NCI-H1092 treated with DMSO at 0.1 percent for 48 hours (cell line): ENCODE measurements around the gene KCNQ1OT1.

ENCODE experiments used
- DNase-seq: peaks from one replicate; lab custom pipeline; 2025; lab: John Stamatoyannopoulos, UW

The KCNQ1OT1 gene

DNA sequence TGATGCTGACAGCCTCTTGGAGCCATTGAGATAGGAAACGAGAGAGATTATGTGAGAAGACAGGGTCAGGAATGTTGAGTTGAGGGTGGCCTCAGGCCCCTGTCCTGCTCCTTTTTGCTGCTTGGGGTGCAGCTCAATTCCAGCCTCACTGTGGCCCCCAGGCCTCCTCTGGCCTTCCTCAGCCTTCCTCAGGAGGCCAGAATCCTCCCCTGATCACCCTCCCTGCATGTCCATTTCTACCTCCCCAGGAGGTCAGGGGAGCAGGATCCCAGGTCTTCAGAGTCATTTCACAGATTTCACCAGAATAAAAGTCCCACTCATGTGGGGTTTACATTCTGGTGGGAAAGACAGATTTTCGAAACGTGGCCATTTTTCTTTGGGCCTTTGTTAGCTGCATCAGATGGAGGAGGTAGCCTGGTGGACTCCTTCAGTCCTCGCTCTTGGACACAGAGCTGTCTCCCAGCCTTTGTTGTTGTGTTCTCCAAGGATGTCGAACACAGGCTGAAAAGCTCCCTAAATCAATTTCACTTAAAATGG is 2.2 kb upstream of the KCNQ1OT1 start:
- DNase-seq: no peak

DNA sequence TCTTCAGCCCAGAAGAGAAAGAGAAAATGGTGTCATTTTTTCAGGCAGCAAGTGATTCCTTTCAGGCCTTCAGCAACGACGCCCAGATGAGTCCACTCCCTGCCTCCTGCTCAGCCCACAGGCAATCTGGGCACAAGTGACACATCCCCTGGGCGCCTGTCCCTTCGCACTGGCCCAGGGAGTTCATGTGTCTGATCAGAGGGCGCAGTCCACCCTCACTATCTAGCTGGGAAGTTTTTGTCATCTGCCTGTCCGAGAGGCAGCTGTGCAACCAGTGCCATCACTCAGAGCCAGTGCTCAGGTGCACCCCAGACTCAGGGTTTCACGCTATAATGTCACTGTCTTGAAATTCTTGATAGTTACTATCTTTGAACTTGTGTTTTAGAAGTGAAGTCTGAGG is 1.4 kb upstream of the KCNQ1OT1 start:
- DNase-seq: no peak

DNA sequence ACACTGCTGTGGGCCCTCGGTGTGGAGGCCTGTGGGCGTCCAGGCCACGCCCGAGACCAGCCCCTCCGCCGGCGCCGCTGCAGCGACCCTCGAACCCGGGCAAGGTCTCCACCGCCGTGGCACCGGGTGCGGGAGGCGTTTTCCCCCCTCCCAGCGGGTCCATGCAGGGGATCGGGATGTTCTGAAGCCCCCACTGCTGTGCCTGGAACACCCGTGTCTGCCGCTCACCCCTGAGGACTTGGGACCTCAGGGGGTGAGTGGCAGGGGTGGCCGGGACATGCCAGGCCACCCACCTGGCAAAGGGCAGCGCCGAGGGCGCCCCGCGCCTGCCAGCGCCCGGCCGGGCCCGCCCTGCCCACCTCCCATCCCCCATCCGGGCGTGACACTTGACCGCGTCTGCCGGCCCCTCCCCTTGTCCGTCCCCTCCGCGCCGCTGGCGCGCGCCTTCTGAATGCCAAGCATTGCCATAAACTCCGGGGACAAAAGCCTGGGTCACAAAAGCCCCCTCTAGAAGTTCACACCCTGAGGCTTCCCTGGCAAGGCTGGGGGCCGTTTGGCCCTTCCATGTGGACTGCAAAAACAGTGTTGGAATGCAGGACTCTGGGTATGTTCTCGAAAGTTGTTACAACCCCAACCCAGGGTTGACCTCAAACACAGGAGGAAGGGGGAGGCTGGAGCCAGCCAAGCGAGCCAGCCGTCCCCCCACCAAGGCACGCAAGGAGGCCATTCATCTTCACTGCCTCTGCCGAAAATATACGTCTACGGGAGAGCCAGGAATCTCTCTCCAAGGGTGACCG is 819 bp upstream of the KCNQ1OT1 start:
- DNase-seq: peak; percentile 11

DNA sequence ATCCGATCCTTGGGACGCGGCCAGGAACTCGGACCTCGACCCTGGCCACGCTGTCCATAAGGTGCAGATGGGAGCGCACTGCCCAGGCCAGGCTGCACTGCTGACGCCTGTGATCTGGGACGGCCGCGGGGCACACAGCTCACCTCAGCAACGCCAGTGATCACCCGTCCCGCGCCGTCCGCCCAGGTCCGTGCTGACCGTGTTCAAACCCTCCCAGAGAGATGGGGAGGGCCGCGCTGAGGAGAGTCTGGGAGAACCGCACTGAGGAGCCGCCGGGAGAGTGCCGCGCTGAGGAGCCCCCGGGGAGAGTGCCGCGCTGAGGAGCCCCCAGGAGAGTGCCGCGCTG is 636 bp downstream of the KCNQ1OT1 start:
- no peak for DNase-seq

DNA sequence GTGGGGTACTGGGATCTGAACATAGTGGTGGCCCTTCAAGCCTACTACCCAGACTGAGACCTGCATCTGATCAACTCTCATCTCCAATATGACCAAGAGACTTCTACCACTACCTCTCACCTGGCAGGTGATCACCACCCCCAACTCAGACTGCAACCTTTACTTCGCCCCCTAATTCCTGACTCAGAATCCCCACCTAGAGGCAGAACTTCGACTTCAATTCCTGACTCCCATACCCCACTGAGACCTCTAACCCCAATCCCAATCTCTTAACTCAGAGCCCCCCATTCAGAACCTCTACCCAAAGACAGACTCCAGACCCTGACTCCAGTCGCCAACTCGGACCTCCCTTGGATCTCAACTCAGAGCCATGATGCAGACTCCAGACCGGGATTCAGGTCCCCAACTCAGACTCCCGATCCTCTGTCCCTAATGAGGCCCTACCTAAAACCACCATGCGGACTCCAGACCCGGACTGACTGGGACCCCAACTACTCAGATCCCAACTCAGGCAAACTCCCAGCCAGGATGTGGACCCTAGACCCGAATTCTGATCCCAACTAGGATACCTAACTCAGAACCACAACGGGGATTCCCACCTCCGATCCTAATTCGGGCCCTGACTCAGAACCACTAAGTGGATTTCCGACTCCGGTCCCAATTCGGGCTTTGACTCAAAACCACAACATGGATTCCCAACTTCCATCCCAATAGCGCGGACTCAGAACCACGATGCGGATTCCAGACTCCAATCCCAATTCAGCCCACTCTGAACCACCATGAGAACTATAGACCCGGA is 1.2 kb downstream of the KCNQ1OT1 start:
- DNase-seq: no peak

DNA sequence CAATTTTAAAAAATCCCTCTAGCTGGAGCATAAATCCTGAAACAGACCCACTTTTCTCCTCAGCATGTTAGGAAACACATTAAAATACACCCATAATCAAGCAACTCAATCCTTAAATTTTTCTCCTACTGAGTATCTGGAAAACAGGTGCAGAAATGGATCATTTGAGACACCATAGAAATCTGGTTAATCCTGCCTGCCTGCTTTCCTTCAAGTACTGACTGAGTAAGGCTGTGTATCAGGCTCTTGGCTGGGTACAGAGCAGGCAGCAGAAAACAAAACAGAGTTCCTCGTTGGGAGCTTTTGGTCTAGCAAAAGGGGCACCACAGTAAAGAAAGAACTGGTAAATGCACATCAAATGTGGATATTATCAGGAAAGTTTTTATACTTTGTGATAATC is 1.9 kb downstream of the KCNQ1OT1 start:
- DNase-seq: no peak

DNA sequence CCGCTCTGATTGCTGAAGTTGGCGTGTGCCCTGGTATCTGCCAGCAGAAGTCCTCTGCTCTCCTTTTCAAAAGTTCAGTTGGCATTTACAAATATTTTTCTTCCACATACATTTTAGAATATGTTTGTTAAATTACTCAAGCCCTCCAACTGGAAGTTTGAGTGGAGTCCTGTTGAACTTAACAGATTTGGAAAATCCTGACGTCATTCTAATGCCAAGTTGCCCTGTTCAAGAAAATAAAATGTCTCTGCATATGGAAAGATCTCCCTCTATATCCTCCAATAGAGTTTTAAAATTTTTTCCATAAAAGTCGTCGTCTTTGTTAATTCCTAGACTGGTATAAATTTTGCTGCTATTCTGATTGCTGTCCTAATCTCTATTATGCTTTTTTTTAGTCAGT is 3.3 kb downstream of the KCNQ1OT1 start:
- DNase-seq: no peak

DNA sequence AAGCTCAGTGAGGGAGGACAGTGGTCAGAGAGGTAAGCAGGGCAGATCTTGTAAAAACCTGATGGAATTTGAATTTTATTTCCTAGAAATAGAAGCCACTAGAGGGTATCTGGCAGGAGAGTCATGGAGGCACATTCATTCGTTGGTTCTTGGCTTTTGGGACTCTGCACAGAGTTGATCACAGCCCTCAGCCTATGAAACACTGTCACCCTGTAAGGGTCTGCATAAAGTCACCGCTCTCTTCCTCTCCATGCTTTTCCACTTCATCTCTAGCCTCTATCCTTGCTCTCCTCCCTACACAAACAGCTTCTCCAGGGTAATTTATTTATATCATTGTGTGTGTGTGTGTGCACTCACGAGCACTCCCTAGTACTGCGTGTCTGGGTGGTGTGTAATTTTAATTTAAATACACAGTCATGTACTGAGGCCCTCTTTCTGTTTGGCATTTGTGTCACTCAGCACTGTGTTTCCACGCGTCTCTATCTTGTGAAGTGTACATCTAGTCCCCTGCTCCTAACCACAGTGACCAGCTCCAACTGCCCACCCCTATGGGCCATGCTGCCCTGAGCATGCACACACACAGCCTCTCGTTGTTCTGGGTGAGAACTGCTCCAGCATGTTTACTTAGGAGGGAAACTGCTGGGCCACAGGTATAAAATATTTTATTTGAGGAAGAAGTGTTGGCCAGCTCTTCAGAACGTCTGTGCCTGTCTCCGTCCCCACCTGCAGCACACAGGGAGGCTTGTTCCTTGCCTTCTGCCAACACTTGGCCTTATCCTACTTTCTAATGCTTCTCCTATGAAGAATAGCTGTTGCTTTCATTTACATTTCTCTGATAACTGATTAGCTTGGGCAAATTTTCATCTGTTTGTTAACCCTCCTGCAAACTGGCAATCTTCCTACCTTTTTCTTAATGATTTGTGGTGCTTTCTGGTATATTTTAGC is 4.5 kb downstream of the KCNQ1OT1 start:
- no peak for DNase-seq

DNA sequence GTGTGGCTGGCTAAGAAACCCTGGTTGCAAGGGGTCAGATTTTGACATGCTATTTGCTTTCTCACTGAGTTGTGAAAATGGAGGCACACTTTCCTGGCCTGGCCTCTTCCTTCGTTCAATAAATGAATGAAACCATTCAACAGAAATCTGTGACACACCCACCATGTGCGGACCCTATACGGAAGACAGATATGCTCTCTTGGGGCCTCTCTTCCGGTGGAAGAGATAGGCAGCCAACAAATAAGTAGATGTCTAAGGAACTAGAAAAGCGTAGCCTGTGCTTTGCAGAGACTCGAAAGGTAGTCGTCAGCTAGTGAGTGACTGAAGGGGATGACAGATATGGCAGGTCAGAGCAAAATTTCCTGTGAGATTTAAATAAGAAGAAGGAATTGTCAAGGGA is 5.3 kb downstream of the KCNQ1OT1 start:
- DNase-seq: no peak

DNA sequence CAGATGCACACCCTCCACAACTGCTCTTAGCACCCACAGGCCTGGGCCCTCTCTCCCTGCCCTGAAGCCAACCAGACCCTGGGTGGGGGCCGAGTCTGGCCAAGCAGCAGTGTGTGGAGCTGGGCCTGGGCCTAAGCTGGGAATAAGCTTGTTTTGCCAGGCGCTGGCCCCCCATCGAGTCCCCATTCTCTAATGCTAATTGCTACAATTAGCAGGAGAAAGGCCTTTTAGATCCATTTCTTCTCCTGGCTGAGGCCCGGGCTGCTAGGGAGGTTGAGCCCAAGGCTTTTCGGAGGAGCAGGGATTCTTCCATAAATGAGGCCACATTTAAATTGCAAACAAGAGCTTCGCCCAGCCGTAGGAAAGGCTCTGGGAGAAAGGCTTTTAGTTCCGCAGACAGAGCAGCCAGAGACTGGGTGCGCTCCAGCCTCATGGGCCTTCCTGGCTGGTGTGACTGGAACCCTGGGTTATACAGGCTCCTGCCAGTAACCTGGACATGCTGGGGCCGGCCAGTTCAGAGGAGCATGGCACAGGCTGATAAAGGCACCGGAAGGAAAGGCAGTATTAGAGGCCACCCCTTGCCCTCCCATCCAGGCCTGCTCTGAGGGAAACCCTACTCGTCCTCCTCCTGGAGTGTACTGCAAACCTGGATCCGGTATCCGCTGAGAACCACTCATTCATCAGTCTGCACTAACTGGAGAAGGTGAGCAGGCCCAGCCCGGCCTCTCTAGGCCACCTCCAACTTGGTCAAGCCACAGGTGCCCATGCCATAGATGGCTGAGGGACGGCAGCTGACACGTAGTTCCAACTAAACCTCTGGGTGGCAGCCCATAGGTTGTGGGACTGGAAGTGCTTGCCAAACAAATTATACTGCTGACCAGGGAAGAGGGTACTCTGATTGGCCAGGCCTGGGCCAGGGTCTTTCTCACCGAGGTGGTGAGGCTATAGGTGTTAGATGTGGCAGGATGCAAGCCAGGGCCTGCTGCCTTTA is 6.2 kb downstream of the KCNQ1OT1 start:
- DNase-seq: no peak

DNA sequence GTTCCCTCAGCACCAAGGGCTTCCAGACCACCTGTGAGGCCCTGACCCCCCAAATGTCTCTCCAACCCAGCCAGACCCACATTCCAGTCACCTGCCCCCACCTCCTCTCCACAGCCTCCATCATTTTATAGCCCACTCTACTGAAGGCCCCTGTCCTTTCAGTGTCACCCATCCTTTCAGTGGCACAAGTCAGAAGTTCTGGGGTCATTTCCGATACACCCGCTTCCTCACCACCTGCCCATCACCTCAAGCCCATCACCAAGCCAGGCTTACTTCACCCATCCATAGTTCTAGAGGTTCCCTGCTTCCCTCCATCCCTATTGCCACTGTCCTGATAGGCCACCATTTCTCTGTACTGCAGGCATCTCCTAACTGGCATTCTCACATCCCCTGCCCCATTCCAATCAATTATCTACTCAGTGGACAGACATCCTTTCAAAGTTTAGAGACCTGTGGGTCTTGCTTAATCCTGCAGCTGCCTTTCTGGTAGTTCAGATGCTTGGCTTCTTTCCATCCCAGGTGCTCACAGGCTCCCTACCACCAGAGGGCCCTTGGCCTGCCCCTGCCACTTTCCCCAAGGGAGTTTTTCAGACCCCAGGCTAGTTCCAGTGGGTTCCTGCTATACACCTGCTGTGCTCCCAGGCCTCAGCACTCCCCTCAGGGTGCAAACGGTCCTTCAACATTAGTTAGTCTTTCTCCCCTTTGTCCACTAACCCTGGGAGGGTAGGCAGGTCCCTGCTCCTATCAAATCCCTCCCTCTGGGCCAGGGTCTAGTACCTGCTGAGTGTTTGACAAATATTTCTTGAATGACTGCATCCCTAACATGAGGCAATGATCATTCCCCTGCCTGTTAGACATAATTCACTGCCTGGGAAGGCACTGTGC is 7.6 kb downstream of the KCNQ1OT1 start:
- peak; percentile 77 for DNase-seq

DNA sequence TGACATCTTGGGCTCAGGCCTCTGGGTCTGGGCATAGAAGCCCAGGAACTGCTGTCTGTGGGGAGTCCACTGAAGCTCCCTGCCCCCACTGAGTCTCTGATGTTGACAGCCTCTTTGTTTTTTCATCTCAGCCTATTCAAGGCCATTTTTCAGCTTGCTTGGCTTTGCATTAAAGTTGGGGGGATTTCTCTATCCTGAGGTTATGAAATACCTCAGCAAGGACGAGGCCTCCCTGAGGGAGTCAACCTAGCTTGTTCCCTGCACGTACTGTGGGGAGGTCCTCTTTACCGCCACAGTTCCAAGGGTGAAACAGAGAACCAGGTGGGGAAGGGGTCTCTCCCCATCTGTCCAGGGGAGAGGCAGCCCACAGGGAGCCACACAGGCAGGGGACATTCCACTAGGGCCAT is 8.4 kb downstream of the KCNQ1OT1 start:
- no peak for DNase-seq

DNA sequence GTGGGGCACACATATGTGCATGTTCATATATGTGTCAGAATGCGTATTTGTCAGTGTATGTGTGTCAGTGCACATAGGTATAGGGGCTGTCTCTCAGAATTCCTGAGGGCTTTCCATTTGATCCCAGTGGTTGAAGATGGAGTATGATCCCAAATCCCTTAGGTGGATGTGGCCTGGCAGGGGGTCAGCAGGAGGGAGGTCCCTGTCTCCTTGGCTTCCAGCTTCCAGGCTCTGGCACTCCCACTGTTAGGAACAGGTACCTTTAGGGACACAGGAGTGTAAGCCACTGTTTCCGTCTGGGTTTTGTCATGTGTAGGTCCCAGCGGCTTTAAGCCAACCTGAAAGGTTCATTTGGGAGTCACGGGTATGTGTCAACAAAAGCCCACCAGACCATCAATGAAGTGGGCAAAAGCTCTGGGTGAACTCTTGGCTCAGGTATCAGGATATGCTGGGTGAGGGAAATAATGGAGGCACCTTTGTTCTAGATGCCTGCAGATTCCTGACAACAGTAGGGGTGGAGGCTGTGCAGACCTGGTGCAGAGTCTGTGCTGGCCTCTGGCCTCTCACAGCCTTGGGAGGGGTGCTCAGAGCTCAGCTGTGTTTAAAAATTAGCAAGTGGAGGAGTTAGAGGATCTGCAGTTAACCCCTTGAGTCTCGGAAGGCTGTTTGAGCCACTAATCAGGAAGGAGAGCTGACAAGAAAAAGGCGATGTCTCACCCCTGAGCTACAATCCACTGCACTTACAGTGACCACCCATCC is 9.0 kb downstream of the KCNQ1OT1 start:
- no peak for DNase-seq

DNA sequence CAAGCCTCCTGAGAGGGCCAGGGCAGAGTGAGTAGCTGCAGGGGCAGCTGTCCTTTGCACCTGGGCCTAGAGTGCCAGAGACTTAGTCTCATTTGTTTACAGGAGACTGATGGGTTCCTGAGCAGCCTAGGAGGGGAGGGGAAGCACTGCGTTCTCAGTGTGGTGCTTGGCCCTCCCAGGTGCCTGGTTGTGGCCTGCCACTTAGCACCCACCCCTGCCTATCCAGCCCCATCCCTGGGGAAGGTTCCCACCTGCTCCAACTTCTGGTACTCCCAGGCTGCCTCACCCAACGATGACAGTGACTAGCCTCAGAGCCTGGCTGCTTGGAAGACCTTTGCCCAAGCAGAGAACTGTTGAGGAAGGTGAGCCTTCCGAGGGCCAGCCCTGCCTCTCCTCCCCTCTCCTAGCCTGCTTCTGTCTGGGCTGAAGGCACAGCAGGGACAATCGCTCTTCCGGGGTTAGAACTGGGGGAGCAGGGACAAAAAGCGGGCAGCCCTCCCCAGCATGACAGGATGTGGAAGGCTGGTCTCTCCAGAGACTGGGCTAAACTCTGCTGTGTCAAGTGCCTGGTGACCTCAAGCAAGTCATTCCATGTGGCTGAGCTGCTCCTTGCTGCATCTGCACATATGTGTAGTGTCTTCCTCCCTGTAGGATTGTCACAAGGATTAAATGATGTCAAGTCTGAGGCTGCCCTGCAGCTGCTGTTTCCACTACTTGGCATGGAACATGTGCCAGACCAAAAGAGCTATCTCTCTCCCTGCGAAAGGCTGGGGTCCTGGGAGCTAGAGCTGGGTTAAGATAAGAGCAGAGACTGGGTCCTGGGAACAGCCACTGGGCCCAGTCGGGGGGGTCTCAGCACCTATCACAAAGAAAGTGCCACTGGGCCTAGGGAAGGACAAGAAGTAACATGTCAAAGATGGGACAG is 9.9 kb downstream of the KCNQ1OT1 start:
- no peak for DNase-seq

DNA sequence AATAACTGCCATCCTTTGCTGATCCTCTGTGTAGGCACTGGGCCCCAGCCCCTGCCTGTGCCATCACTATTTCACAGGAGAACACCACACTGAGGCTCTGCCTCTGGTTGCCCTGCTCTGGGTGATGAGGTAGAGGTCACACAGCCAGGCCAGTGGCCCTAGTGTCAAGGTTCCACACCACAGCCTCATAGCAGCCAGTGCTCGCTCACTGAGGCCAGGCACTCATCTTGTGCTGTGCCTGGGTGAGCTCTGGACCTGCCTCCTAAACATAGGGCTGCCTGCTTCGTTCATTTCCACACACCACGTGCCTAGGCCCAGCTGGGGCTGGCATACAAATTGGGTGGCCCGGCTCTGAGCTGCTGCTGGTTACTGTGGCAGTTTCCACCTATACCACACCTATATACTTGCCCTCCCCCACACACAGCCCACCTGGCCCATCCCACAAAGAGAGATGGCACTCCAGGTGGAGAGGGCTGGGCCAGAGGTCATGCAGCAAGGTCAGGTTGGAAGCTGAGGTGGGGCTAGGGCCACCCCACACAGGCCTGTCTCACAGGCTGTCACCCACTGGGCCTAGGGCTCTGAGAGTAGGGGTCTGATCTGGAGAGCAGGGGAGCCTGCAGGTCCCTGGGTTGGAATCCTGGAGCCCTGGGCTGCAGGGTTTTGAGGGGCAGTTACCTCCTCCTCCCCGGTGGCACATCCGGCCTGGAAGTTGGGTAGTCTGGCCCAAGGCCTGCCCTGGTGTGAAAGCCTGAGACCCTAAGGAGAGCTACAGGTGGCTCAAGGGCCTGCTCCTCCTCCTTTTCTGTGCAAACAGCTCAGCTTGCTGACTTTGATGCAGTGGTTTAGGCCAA is 11.2 kb downstream of the KCNQ1OT1 start:
- no peak for DNase-seq

DNA sequence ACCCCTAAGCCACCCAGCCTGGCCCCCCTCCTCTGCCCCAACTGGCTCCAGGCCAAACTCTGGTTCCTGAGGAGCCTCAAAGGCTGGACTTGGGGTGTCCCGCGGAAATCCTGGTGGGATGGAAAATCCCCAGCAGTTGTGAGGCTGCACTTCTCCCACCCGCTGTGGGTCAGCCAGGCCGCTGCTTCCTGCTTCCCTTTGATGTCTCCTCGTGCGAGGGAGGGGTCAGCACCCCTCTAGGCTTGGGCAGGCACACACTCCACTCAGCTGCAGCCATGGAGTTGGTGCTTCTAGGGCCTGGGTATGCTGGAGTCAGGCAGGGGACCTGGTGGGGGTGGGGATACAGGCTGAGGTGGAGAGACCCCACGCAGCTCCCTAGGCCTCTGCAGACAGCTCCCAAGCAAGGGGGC is 12.0 kb downstream of the KCNQ1OT1 start:
- DNase-seq: no peak

DNA sequence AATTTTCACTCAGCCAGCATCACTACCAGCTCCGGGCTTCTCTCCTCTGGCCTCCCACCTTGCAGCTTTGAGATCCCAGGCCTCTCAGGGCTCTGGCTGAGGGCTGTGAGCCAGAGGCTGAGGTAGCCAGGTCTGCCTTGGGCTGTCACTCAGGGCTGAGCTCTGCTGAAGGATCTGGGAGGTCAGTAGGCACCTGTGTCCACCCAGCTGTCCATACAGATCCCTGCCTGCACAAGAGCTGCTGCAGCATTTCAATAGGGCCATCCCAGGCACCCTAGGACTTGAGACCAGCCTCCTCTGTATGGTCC is 12.6 kb downstream of the KCNQ1OT1 start:
- no peak for DNase-seq
